MCF 10A (cell line): Measurements from ENCODE around the gene LIF. TPM values are rescaled to one million over a fixed set of nuclear protein-coding genes. Genes with fewer than 3 reads are reported as not detected.

Experiments used
- BruUV-seq: library from RNA; stranded (reverse); fragments of 400-500 nt; replicated peaks from 2 replicates; lab custom pipeline; 2021; lab: Mats Ljungman, UMichigan
- CTCF ChIA-PET: fragments of 300-600 bp; sonication (Branson Sonifier 250); formaldehyde crosslinking; extraction: SDS; loops from one replicate; lab custom pipeline; 2021; ENCODE audit warnings: antibody characterized with exemption, inconsistent platforms; lab: Yijun Ruan, JAX
- POLR2A ChIA-PET: fragments of 300-600, 350-650 bp; sonication (Branson Sonifier 250); formaldehyde crosslinking; extraction: SDS; loops from one replicate; lab custom pipeline; 2020; ENCODE audit warnings: antibody characterized with exemption, inconsistent platforms; lab: Yijun Ruan, JAX
- DNase-seq: peaks from one replicate; pipeline ENCODE4 v3.0.0-alpha.2; 2018; ENCODE audit not compliant: unreplicated experiment
- H3K27ac Mint-ChIP-seq: one replicate; pipeline ENCODE4 v1.8.0; 2022; ENCODE audit warnings: mild to moderate bottlenecking, low read depth, mixed read lengths; ENCODE audit not compliant: unreplicated experiment
- H3K27me3 Mint-ChIP-seq: one replicate; pipeline ENCODE4 v1.8.0; 2022; ENCODE audit warnings: mixed read lengths; ENCODE audit not compliant: insufficient read depth, unreplicated experiment
- H3K36me3 Mint-ChIP-seq: one replicate; pipeline ENCODE4 v1.8.0; 2022; ENCODE audit warnings: mild to moderate bottlenecking, moderate library complexity, mixed read lengths; ENCODE audit not compliant: insufficient read depth, unreplicated experiment
- H3K4me1 Mint-ChIP-seq: one replicate; pipeline ENCODE4 v1.8.0; 2022; ENCODE audit warnings: mixed read lengths; ENCODE audit not compliant: insufficient read depth, unreplicated experiment
- H3K4me3 Mint-ChIP-seq: one replicate; pipeline ENCODE4 v1.8.0; 2022; ENCODE audit warnings: mild to moderate bottlenecking, moderate library complexity, mixed read lengths; ENCODE audit not compliant: unreplicated experiment
- H3K9me3 Mint-ChIP-seq: one replicate; pipeline ENCODE4 v1.8.0; 2022; ENCODE audit warnings: mixed read lengths; ENCODE audit not compliant: unreplicated experiment
- CTCF ChIP-seq: fragments of 200-600 bp; IDR thresholded peaks from one replicate; pipeline ENCODE4 v1.8.0; 2022; ENCODE audit warnings: antibody characterized with exemption, mild to moderate bottlenecking; ENCODE audit not compliant: unreplicated experiment
- intact Hi-C: fragments of 100-400 bp; cut with micrococcal nuclease; formaldehyde crosslinking; loops from 2 replicates; pipeline ENCODE4 v1.14.1; 2022
- total RNA-seq: library from RNA; stranded (reverse); gene quantifications from 2 replicates; pipeline ENCODE4 v1.2.3, GENCODE V29; 2022

LIF gene
- total RNA-seq, 1 experiment from 2014 or later: 19.3 TPM

GRCh38 chr22:30221121-30221992 is 25.2 kb downstream of the LIF start:
- no peak for TF ChIP-seq CTCF
- Mint-ChIP-seq H3K4me3 (no peak overlapping the region), H3K27me3 (no peaks in the 10 kb centered on the region), H3K4me1 (peaks cover 7% of the 10 kb centered on the region), H3K36me3 (peaks cover 6% of the 10 kb centered on the region), H3K9me3 (peaks cover 6% of the 10 kb centered on the region), H3K27ac (no peak overlapping the region)
- no peak for DNase-seq
- BruUV-seq: no TSS peak
- intact Hi-C loops: no loop called here
- CTCF ChIA-PET: no interaction called here
- POLR2A ChIA-PET: no interaction called here

GRCh38 chr22:30220338-30221012 is 26.1 kb downstream of the LIF start:
- H3K4me3 Mint-ChIP-seq: no peak overlapping the region
- DNase-seq: no peak
- H3K36me3 Mint-ChIP-seq: peaks cover 6% of the 10 kb centered on the region
- intact Hi-C loops: no loop called here
- BruUV-seq: no TSS peak
- H3K9me3 Mint-ChIP-seq: peaks cover 6% of the 10 kb centered on the region
- no peaks in the 10 kb centered on the region for H3K27me3 Mint-ChIP-seq
- H3K27ac Mint-ChIP-seq: no peak overlapping the region
- H3K4me1 Mint-ChIP-seq: peaks cover 5% of the 10 kb centered on the region
- TF ChIP-seq CTCF: no peak
- ChIA-PET CTCF (no interaction called here), POLR2A (no interaction called here)

- DNase-seq: no peak
- no peak for TF ChIP-seq CTCF
- intact Hi-C loops: no loop called here
- no TSS peak for BruUV-seq
- ChIA-PET POLR2A (no interaction called here), CTCF (no interaction called here)
- Mint-ChIP-seq H3K4me1 (peaks cover 5% of the 10 kb centered on the region), H3K27me3 (no peaks in the 10 kb centered on the region), H3K4me3 (no peak overlapping the region), H3K27ac (no peak overlapping the region), H3K36me3 (peaks cover 6% of the 10 kb centered on the region), H3K9me3 (no peaks in the 10 kb centered on the region)
Measured at GRCh38 chr22:30219668-30220278, 26.8 kb downstream of the LIF start.
